PC-9 (cell line): Measurements from ENCODE around the gene LMCD1.

Experiments
- EZH2 ChIP-seq: fragments of 200-600 bp; sonication (generic); IDR thresholded peaks from 2 replicates; pipeline ENCODE4 v1.8.0; 2017; ENCODE audit warnings: antibody characterized with exemption, low read depth
- TF ChIP-seq, protein P1 (sequence below): fragments of 200-600 bp; sonication (generic); conservative IDR thresholded peaks from 2 replicates; pipeline ENCODE4 v1.6.1; 2017; ENCODE audit warnings: mixed run types, antibody characterized with exemption, mild to moderate bottlenecking, moderate library complexity

DNA sequence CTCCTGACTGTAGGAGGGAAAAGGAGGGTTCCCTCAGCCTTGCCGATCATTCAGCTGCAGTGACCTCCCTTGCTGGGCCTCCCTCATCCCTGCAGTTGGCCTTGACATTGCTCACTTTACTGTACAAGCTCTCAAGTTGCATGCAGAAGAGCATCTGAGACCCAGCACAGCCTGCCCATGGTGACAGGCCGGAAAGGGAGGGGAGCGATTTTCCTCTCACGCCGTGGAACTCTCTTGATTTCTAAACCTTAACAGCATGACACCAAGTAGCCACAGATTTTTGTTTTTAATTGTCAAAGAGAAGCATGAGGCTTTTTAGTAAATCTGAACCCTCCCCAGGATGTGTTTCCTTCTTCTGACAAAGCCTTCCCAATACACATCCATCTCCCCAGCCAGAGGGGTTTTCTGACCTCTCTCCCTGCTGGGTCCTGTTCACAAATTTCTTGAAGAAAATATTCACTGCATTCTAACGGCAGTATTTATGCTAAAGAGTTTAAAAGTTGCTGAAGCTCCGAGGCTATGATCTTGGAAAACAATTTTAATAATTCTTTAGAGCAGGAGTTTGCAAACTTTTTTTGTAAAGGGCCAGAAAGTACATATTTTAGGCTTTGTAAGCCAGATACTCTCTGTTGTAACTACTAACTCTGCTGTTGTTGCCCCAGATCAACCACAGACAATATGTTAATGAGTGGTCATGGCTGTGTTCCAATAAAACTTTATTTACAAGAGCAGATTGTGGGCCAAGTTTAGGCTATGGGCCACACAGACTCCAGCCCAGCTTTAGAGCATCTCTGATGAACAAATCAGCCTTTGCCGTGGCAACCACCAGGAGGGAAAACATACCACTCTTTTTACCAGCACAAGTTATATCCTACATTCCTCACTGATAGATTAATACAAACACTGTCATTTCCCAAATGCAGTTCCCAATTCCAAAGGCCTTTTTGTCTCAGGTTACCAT lies 34.8 kb downstream of the LMCD1 start:
- TF ChIP-seq, protein P1, sequence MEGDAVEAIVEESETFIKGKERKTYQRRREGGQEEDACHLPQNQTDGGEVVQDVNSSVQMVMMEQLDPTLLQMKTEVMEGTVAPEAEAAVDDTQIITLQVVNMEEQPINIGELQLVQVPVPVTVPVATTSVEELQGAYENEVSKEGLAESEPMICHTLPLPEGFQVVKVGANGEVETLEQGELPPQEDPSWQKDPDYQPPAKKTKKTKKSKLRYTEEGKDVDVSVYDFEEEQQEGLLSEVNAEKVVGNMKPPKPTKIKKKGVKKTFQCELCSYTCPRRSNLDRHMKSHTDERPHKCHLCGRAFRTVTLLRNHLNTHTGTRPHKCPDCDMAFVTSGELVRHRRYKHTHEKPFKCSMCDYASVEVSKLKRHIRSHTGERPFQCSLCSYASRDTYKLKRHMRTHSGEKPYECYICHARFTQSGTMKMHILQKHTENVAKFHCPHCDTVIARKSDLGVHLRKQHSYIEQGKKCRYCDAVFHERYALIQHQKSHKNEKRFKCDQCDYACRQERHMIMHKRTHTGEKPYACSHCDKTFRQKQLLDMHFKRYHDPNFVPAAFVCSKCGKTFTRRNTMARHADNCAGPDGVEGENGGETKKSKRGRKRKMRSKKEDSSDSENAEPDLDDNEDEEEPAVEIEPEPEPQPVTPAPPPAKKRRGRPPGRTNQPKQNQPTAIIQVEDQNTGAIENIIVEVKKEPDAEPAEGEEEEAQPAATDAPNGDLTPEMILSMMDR: no peak
- TF ChIP-seq EZH2: no peak
